Lower lobe of right lung (tissue), 2 donors: ENCODE results near the gene MIDN. TPM values are rescaled to one million over a fixed set of nuclear protein-coding genes. Genes with fewer than 3 reads are reported as not detected.
"Not testable (repeated sequence)": the region's sequence is repeated elsewhere in the genome, so short reads cannot be mapped to it uniquely, and the experiment has no call there.

Experiments
- ATAC-seq, 2 donors: fragments of 200-7000 bp; cut with Tn5 transposase; one replicate each; pipeline ENCODE4 v1.9.1; 2020 to 2022; ENCODE audit warnings: mild to moderate bottlenecking in 2 of 2, moderate library complexity in 2 of 2
- DNase-seq: peaks from one replicate; pipeline ENCODE4 v3.0.0-alpha.2; 2020
- H3K27ac ChIP-seq: fragments of 200-600 bp; one replicate; pipeline ENCODE4 v1.8.0; 2022
- H3K27me3 ChIP-seq: fragments of 200-600 bp; one replicate; pipeline ENCODE4 v1.8.0; 2022; ENCODE audit warnings: low read depth
- H3K36me3 ChIP-seq: fragments of 200-600 bp; one replicate; pipeline ENCODE4 v1.8.0; 2022; ENCODE audit warnings: mild to moderate bottlenecking
- H3K4me1 ChIP-seq: fragments of 200-600 bp; one replicate; pipeline ENCODE4 v1.8.0; 2022
- H3K4me3 ChIP-seq: fragments of 200-600 bp; one replicate; pipeline ENCODE4 v1.8.0; 2022; ENCODE audit warnings: mild to moderate bottlenecking
- H3K9me3 ChIP-seq: fragments of 200-600 bp; one replicate; pipeline ENCODE4 v1.8.0; 2022
- CTCF ChIP-seq: fragments of 200-600 bp; IDR thresholded peaks from one replicate; pipeline ENCODE4 v1.8.0; 2022; ENCODE audit warnings: antibody characterized with exemption, mild to moderate bottlenecking
- intact Hi-C: fragments of 100-400 bp; cut with DNase I; formaldehyde crosslinking; loops from one replicate; pipeline ENCODE4 v1.11.0; 2022
- total RNA-seq: library from RNA; stranded (reverse); fragmentation: NEBNext Ultra II Directional; extraction: Animal tissue kit (Norgen Biotek cat#: 25700); gene quantifications from one replicate; pipeline ENCODE4 v1.2.1, GENCODE V29; 2021
- donor health status: DM: no; HTN: yes; CAD: no; lungs with severe emphysema.

Gene MIDN
- total RNA-seq, 1 donor from 2014 or later: 76.3 TPM

GRCh38 chr19:1244693-1245451, 3.5 kb upstream of the MIDN start:
- H3K36me3 ChIP-seq: peaks cover 4% of the 10 kb centered on the region
- no peaks in the 10 kb centered on the region for H3K9me3 ChIP-seq
- H3K4me3 ChIP-seq: peak overlapping the region; percentile 42
- intact Hi-C loops: no loop called here
- ATAC-seq (peak; percentile 39 to 48), DNase-seq (peak; percentile 89)
- H3K4me1 ChIP-seq: peaks cover 69% of the 10 kb centered on the region
- TF ChIP-seq CTCF: no peak
- peak overlapping the region; percentile 81 for H3K27ac ChIP-seq
- H3K27me3 ChIP-seq: no peaks in the 10 kb centered on the region

- peaks cover 66% of the 10 kb centered on the region for H3K4me1 ChIP-seq
- DNase-seq (peak; percentile 77), ATAC-seq (no peak)
- H3K9me3 ChIP-seq: no peaks in the 10 kb centered on the region
- intact Hi-C loops: no loop called here
- peak overlapping the region; percentile 81 for H3K27ac ChIP-seq
- peaks cover 4% of the 10 kb centered on the region for H3K36me3 ChIP-seq
- H3K4me3 ChIP-seq: no peak overlapping the region
- TF ChIP-seq CTCF: no peak
- no peaks in the 10 kb centered on the region for H3K27me3 ChIP-seq
Measured at GRCh38 chr19:1245494-1246264, 2.7 kb upstream of the MIDN start.

GRCh38 chr19:1246265-1247087, 1.9 kb upstream of the MIDN start:
- H3K4me3 ChIP-seq, DNase-seq, H3K27me3 ChIP-seq, ATAC-seq, H3K9me3 ChIP-seq, intact Hi-C loops, H3K36me3 ChIP-seq: not testable (repeated sequence)
- H3K4me1 ChIP-seq: peaks cover 59% of the 10 kb centered on the region
- H3K27ac ChIP-seq: peak overlapping the region; percentile 18

- Histone ChIP-seq H3K9me3 (no peaks in the 10 kb centered on the region), H3K27me3 (no peaks in the 10 kb centered on the region), H3K27ac (peak overlapping the region; percentile 98), H3K36me3 (peaks cover 12% of the 10 kb centered on the region), H3K4me3 (peak overlapping the region; percentile 77), H3K4me1 (peaks cover 56% of the 10 kb centered on the region)
- intact Hi-C loops: no loop called here
- DNase-seq (peak; percentile 79), ATAC-seq (no peak)
- TF ChIP-seq CTCF: no peak
Measured at GRCh38 chr19:1247748-1248138, 640 bp upstream of the MIDN start.

- intact Hi-C loops: no loop called here
- peak; percentile 23 to 31 for ATAC-seq
- peak; percentile 87 for DNase-seq
- Histone ChIP-seq H3K27me3 (no peaks in the 10 kb centered on the region), H3K27ac (peak overlapping the region; percentile 98), H3K4me1 (peaks cover 51% of the 10 kb centered on the region), H3K36me3 (peaks cover 17% of the 10 kb centered on the region), H3K9me3 (no peaks in the 10 kb centered on the region), H3K4me3 (peak overlapping the region; percentile 77)
- TF ChIP-seq CTCF: peak; percentile 75
Measured at GRCh38 chr19:1248786-1249297, 459 bp downstream of the MIDN start.
